ENCODE data around the gene CIZ1.

- TF ChIP-seq GABPA (IDR thresholded peaks at IDR 0.05; ENCODE audit: low read depth) (no peak), ZBTB33 (IDR thresholded peaks at IDR 0.05; ENCODE audit: borderline replicate concordance, low read depth) (no peak), SMC3 (IDR thresholded peaks at IDR 0.05; ENCODE audit: low read depth, low read length) (no peak), YY1 (IDR thresholded peaks at IDR 0.05; ENCODE audit: low read depth) (no peak)
- TF ChIP-seq, protein P1, sequence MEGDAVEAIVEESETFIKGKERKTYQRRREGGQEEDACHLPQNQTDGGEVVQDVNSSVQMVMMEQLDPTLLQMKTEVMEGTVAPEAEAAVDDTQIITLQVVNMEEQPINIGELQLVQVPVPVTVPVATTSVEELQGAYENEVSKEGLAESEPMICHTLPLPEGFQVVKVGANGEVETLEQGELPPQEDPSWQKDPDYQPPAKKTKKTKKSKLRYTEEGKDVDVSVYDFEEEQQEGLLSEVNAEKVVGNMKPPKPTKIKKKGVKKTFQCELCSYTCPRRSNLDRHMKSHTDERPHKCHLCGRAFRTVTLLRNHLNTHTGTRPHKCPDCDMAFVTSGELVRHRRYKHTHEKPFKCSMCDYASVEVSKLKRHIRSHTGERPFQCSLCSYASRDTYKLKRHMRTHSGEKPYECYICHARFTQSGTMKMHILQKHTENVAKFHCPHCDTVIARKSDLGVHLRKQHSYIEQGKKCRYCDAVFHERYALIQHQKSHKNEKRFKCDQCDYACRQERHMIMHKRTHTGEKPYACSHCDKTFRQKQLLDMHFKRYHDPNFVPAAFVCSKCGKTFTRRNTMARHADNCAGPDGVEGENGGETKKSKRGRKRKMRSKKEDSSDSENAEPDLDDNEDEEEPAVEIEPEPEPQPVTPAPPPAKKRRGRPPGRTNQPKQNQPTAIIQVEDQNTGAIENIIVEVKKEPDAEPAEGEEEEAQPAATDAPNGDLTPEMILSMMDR (IDR thresholded peaks at IDR 0.05), result no peak
Observed at GRCh38 chr9:128152133-128153059, 39.0 kb downstream of the CIZ1 start.

Data from SK-N-SH (cell line).